GM18519 (cell line): ENCODE results near the gene TTC23L.
A peak's percentile ranks its signal among the peaks of the same experiment; 100 is the strongest.
"Not testable (repeated sequence)": the region's sequence is repeated elsewhere in the genome, so short reads cannot be mapped to it uniquely, and the experiment has no call there.

ENCODE experiments used
- ATAC-seq: cut with Tn5 transposase; IDR thresholded peaks from one replicate; pipeline ENCODE4 v1.9.1; 2021; ENCODE audit warnings: mild to moderate bottlenecking, moderate library complexity; ENCODE audit not compliant: unreplicated experiment, low FRiP score

The TTC23L gene

GRCh38 chr5:34838785-34839714, at the start of gene TTC23L:
Gene TTC23L (plus strand): TSS chr5:34839164. CDS start chr5:34840672, 1,508 bp downstream.
- peak; percentile 94 for ATAC-seq

GRCh38 chr5:34789639-34790038, 49.3 kb upstream of the TTC23L start:
- ATAC-seq, result no peak

- ATAC-seq, result no peak
These were observed 48.9 kb upstream of the TTC23L start for GRCh38 chr5:34790069-34790468.

GRCh38 chr5:34791761-34792244, 47.2 kb upstream of the TTC23L start:
- ATAC-seq, result no peak

- ATAC-seq, result no peak
These were observed 36.0 kb upstream of the TTC23L start for GRCh38 chr5:34802834-34803563.

GRCh38 chr5:34803974-34804732, 34.8 kb upstream of the TTC23L start:
- no peak for ATAC-seq

- no peak for ATAC-seq
These were observed 34.1 kb upstream of the TTC23L start for GRCh38 chr5:34804913-34805312.

GRCh38 chr5:34806532-34806931, 32.4 kb upstream of the TTC23L start:
- no peak for ATAC-seq

- ATAC-seq, result no peak
These were observed 27.3 kb upstream of the TTC23L start for GRCh38 chr5:34811706-34812105.

GRCh38 chr5:34813509-34813908, 25.5 kb upstream of the TTC23L start:
- ATAC-seq, result no peak

GRCh38 chr5:34817558-34818351, 21.2 kb upstream of the TTC23L start:
- no peak for ATAC-seq

GRCh38 chr5:34818717-34819116, 20.2 kb upstream of the TTC23L start:
- no peak for ATAC-seq

- no peak for ATAC-seq
These were observed 18.4 kb upstream of the TTC23L start for GRCh38 chr5:34820593-34820992.

GRCh38 chr5:34822956-34823715, 15.8 kb upstream of the TTC23L start:
- no peak for ATAC-seq

- ATAC-seq, result no peak
These were observed 12.6 kb upstream of the TTC23L start for GRCh38 chr5:34826347-34826746.

GRCh38 chr5:34827588-34828506, 11.1 kb upstream of the TTC23L start:
- no peak for ATAC-seq

- not testable (repeated sequence) for ATAC-seq
These were observed 8.1 kb upstream of the TTC23L start for GRCh38 chr5:34830827-34831226.

- ATAC-seq, result no peak
These were observed 7.7 kb upstream of the TTC23L start for GRCh38 chr5:34831303-34831702.
